GM21360 (cell line): ENCODE results near the gene RTF2.
A peak's percentile ranks its signal among the peaks of the same experiment; 100 is the strongest.
"Not testable (repeated sequence)": the region's sequence is repeated elsewhere in the genome, so short reads cannot be mapped to it uniquely, and the experiment has no call there.

ENCODE experiments used
- ATAC-seq: cut with Tn5 transposase; IDR thresholded peaks from one replicate; pipeline ENCODE4 v1.9.1; 2021; ENCODE audit warnings: mild to moderate bottlenecking, moderate library complexity; ENCODE audit not compliant: unreplicated experiment

RTF2 gene

DNA sequence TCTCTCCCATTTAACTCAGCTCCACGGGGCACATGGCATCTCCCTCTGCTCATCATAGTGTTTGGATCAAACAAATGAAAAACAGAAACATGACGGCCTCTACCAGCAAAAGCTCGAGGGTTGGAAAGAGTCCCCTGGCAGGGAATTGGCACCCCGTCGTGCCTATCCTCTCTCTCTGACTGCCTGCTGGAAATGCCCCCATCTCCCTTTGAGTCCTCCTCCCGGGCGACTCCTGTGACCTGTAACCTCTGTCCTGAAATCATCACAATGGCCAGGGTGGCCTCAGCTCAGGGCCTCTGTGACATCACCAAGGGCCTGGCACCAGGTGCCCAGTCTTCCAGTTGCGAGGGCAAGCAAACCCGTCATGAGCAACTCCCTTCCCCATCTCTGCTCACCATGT is 64.5 kb downstream of the RTF2 start, which contains the start of gene FAM209B:
FAM209B (plus strand) TSS at position 301 of the 400 bp plus-strand sequence; CDS start at position 397, 96 bp downstream.
- not testable (repeated sequence) for ATAC-seq

DNA sequence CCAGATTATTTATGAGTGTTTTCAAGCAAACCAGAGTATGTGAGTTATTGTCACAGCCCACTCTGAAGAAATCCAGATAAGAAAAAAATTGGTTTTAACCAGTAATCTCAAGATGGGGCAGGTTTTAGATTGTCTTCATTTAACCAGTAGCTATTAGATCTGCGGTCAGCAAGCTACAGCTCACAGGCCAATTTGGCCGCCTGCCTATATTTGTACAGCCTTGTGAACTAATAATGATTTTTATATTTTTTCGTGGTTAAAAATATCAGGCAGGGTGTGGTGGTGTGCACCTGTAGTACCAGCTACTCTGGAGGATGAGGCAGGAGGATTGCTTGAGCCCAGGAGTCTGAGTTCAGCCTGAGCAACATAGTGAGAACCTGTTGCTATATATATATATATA is 69.6 kb downstream of the RTF2 start:
- ATAC-seq = no peak

DNA sequence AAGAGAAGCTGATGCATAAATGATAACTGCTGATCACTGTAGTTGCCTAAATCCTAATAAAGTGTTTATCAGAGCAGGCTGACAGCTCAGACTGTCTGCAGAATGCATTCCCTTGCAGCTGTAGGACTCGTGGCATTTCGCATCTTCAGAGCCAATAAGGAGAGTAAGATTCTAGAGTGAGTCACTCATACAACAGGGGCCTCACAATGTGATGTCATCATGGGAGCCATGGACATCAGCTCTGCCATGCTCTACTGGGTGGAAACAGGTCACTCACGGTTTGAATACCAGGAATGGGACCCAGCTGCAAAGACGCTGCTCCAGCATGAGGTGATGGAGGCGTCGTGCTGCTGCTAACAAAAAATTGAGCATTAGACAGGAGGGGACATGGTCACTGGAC is 72.0 kb downstream of the RTF2 start:
- ATAC-seq = no peak

DNA sequence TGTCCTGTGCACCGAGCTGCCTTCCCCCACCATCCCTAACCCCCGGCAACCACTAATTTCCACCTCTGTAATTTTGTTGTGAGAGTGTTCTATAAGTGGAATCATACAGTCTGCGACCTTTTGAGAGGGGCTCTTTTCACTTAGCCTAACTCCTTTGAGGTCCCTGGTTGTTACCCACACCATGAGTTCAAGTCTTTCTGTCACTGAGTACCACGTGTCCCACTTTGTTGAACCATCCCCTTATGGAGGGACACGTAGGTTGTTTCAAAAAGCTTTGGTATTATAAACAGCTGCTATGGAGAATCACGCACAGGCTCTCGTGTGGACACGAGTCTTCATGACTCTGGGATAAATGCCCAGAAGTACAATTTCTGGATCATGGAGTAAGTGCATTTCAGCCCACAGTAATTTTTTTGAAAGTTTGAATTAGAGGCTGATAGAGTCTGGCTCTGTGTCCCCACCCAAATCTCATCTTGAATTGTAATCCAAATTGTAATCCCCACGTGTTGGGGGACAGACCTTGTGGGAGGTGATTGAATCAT is 74.1 kb downstream of the RTF2 start:
- ATAC-seq = no peak

DNA sequence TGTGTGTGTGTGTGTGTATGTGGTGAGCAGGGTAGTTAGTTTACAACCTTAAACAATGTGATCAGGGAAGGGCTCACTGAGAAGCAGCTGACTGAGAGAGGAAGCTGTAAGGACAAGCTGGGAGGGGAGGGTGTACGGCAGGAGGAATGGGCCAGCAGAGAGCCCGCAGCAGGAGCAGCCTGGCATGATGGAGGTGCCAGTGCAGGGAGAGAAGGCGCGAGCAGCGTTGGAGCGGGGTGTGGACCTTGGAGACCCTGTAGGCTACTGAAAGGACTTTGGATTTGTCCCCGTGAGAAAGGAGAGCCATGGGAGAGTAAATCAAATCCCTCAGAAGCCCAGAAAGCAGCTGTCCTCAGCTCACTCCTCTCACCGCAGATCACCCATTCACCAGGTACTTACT is 83.1 kb downstream of the RTF2 start:
- no peak for ATAC-seq

DNA sequence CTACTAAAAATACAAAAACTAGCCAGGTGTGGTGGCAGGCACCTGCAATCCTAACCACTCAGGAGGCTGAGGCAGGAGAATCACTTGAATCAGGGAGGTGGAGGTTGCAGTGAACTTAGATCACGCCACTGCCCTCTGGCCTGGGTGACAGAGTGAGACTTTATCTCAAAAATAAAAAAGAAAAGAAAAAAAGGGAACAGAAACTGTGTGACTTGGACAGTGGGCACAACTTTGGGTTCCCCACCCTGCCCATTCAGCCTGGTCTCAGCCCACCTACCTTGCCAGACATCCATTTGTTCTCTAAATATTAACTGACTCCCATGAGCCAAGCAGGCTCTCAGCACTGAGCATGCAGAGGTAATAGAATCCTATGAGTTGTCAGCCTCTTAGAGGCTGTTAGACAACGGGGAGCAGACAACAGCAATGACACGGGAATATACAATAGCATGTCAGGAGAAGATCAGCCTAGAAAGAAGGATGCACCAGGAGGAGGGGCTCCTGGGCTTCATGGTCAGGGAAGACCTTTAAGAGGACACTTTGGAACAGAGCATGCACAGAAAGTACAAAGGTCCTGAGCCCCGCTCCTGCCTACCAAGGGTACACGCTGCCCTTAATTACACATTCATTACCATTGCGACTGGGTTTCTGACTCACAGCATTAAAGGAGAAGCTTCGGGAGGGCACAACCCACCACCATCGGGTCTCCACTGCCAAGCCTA is 84.6 kb downstream of the RTF2 start:
- no peak for ATAC-seq

DNA sequence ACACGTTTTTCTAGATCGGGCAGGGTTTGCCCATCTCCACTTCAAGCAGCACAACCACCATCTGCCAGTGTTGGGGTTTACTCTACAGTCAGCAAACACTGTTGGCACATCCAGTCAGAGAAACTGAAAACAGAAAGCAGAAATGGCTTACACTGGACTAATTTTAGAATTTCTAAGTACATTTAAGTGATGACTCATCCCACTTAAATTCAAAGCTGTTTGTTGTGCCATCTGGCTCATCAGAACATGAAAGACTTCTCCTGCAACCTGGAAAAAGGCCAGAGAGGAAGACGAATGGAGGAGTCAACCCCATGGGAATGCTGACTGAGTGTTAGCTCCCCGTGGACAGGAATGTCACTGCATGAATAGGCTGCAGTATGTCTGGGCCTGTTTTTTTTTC is 86.4 kb downstream of the RTF2 start:
- peak; percentile 94 for ATAC-seq

DNA sequence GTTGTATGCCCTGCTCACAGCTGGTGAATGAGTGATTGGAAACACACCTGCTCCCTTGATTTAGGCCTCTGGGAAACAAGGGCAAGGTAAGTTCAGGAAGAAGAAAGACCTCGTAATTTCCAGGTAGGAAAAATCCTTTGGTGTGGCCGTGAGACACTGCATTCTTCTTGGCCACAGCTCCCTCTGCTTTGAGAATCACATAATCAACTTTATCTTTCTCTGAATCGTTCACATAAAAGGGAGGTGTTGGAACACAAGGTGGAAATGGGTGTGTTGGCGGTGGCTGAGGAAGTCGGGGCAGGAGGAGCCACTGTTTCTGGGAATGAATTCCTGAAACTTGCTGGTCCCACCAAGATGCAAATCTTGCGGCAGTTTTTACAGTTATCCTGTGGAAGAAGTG is 90.5 kb downstream of the RTF2 start:
- no peak for ATAC-seq

DNA sequence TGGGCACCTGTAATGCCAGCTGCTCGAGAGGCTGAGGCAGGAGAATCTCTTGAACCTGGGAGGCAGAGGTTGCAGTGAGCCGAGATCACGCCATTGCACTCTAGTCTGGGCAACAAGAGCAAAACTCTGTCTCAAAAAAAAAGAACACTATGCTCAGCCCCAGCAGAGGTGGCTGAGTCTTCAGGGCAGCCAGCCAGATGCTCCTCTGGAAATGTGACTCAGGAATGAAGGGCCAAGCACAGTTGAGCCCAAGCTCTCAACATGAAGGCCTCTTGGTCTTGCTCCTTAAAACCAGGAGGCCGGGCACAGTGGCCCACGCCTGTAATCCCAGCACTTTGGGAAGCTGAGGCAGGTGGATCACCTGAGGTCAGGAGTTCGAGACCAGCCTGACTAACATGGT is 96.1 kb downstream of the RTF2 start:
- not testable (repeated sequence) for ATAC-seq

DNA sequence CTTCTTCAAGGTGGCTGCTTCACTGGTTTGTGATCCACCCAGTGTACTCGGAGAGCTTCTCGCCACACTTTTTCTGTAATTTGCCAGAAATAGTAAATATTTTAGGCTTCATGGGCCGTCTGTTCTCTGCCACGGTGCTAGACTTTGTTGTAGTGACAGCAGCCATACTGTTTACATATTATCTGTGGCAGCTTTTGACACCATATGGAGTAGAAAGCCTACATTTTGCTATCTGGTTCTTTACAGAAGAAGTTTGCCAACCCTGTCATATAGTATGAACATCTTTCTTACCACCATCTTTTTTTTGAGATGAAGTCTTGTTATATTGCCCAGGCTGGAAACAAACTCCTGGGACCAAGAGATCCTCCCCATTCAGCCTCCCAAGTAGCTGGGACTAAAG is 97.1 kb downstream of the RTF2 start:
- no peak for ATAC-seq

DNA sequence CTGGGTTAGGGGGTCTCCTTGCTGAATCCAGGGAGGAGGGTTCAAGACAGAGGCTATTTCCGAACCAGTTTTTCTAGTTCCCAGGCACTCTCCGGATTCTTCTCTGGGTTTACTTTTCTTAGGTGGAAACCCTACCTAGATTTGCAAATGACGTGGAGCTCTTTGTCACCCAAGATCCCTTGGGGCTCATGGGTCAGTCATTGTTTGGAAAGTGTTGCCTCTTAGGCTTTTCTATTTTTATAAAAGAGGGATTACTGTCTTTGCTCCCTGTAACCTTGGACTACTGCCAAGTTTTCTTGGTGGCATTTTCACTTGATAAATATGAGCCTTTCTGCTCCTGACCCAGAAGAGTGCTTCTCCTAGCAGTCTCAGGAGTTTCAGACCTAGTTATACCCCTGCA is 98.2 kb downstream of the RTF2 start:
- no peak for ATAC-seq
